Fibroblast of the aortic adventitia (primary cell): ENCODE results near the gene WDR45. TPM values are rescaled to one million over a fixed set of nuclear protein-coding genes. Genes with fewer than 3 reads are reported as not detected.
A peak's percentile ranks its signal among the peaks of the same experiment; 100 is the strongest.

Experiments
- DNase-seq: peaks from one replicate; pipeline ENCODE4 v3.0.0-alpha.2; 2010; ENCODE audit warnings: low read depth
- H3K4me3 ChIP-seq: 2 replicates; pipeline ENCODE4 v1.5.1; 2011; ENCODE audit warnings: low read depth, mild to moderate bottlenecking, control low read depth, low read length, moderate library complexity
- total RNA-seq: library from RNA; depleted of rRNA; stranded (reverse); fragments of >200 nt; gene quantifications from 2 replicates; pipeline ENCODE4 v1.2.3, GENCODE V29; 2012; ENCODE audit warnings: low replicate concordance
- TF ChIP-seq, protein P1 (sequence below): IDR thresholded peaks from 2 replicates; pipeline ENCODE4 v1.5.1; 2011; ENCODE audit warnings: mild to moderate bottlenecking, low read length, control low read depth, inconsistent platforms; ENCODE audit not compliant: insufficient read depth

WDR45 gene
- total RNA-seq, 1 donor: 73.9 TPM

- TF ChIP-seq, protein P1, sequence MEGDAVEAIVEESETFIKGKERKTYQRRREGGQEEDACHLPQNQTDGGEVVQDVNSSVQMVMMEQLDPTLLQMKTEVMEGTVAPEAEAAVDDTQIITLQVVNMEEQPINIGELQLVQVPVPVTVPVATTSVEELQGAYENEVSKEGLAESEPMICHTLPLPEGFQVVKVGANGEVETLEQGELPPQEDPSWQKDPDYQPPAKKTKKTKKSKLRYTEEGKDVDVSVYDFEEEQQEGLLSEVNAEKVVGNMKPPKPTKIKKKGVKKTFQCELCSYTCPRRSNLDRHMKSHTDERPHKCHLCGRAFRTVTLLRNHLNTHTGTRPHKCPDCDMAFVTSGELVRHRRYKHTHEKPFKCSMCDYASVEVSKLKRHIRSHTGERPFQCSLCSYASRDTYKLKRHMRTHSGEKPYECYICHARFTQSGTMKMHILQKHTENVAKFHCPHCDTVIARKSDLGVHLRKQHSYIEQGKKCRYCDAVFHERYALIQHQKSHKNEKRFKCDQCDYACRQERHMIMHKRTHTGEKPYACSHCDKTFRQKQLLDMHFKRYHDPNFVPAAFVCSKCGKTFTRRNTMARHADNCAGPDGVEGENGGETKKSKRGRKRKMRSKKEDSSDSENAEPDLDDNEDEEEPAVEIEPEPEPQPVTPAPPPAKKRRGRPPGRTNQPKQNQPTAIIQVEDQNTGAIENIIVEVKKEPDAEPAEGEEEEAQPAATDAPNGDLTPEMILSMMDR: no peak
- no peak overlapping the region for H3K4me3 ChIP-seq
- DNase-seq: no peak
Observed at GRCh38 chrX:49061490-49061889, 18.2 kb downstream of the WDR45 start.

GRCh38 chrX:49060914-49061313, 18.8 kb downstream of the WDR45 start:
- TF ChIP-seq, protein P1: no peak
- DNase-seq: no peak
- H3K4me3 ChIP-seq: no peak overlapping the region

DNA sequence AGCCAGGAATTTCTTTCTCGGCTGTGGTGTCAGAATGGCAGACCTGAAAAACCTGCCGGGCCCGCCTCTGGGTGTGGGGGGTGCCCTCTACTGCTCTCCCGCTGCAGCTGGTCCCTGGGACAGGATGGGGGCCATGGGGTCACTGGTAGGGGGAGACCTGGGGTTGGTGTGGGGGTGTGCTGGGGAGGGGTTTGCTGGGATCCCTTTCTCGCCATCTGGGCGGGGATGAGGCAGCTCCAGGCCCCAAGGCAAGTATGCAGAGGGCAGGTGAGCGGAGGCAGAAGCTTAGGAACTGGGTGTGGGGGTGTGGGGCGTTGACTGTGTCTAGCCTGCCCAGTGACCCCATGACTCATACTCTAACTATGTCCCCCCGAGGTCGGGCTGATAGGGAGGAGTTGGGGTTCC, 20.0 kb downstream of the WDR45 start:
- no peak overlapping the region for H3K4me3 ChIP-seq
- TF ChIP-seq, protein P1: no peak
- DNase-seq: no peak

DNA sequence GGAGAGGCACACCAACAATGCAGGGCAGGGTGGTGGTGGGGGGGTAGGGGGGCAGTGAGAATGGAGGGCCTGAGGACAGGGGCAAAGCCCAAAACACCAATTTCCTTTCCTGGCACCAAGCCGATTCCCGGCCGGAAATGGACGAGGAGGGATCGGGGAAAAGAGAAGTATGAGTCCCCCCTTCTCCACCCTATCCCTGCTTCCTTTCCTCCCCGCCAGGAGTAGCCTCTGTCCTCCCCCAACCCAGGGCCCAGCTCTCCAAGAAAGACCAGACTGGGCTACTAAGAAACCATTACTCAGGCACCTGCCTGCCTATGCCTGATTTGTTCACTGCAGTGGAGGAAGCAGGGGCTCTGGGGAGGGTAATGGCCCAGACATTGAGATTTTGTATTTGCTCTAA, 20.5 kb downstream of the WDR45 start:
- no peak for DNase-seq
- H3K4me3 ChIP-seq: no peak overlapping the region
- TF ChIP-seq, protein P1: no peak

DNA sequence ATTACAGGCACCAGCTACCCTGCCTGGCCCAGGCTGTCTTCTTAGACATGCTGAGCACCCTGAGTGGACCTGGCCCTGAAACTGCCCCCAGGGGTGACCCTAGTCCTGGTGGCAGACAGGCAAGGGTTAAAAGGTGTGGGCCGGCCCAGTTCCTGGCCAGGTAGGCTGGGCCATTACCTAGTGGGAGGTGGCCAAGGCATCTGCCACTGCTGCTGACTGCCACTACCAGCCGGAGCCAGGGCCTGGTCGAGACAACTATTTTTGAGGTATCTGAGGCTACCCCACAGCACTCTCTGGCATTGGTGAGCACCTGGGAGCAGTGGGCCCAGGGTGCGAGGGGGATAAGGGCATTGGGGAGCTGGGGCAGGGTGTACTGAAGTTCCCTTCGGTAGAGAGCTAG, 20.9 kb downstream of the WDR45 start, which contains the start of gene CCDC120:
Gene CCDC120, plus strand, starts transcription at position 206 of the 400 bp plus-strand sequence. CDS start 3,043 bp downstream, outside the sequence.
- TF ChIP-seq, protein P1: no peak
- no peak for DNase-seq
- H3K4me3 ChIP-seq: no peak within 1 kb of the TSS

- peak overlapping the region; percentile 58 for H3K4me3 ChIP-seq
- DNase-seq: no peak
- TF ChIP-seq, protein P1: no peak
Observed at GRCh38 chrX:49054073-49054762, 25.5 kb downstream of the WDR45 start.
